RPMI8226 (cell line): ENCODE measurements around the gene LRRC63.
"Not testable (repeated sequence)": the region's sequence is repeated elsewhere in the genome, so short reads cannot be mapped to it uniquely, and the experiment has no call there.

Source experiments
- DNase-seq: peaks from one replicate; pipeline ENCODE4 v3.0.0-alpha.2; 2015

LRRC63 gene, protein sequence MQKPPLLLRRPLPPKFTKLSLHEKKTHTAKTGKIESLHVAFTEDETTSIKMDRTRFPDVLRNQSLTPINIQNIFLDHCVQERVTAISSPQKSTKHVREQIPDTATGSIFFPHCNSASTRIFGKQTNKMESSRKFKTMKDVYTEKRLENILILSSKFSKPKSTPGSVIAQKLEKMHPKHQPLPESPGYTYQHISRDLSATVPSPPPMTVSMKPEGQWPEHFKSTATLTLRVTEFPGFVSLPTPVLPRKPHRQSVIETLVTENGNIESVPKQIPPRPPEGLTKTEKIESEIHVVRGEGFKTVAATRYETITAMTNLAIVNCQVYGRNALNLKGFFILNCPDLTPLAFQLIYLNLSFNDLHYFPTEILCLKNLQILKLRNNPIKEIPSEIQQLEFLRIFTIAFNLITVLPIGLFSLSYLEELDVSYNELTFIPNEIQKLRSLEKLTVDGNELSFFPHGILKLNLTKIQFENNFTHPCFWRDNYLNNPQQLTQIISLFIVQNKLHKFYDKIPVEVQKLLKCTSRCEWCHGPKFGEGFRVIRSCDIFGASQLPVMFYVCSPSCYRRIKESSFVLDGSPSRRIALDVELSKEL

DNA sequence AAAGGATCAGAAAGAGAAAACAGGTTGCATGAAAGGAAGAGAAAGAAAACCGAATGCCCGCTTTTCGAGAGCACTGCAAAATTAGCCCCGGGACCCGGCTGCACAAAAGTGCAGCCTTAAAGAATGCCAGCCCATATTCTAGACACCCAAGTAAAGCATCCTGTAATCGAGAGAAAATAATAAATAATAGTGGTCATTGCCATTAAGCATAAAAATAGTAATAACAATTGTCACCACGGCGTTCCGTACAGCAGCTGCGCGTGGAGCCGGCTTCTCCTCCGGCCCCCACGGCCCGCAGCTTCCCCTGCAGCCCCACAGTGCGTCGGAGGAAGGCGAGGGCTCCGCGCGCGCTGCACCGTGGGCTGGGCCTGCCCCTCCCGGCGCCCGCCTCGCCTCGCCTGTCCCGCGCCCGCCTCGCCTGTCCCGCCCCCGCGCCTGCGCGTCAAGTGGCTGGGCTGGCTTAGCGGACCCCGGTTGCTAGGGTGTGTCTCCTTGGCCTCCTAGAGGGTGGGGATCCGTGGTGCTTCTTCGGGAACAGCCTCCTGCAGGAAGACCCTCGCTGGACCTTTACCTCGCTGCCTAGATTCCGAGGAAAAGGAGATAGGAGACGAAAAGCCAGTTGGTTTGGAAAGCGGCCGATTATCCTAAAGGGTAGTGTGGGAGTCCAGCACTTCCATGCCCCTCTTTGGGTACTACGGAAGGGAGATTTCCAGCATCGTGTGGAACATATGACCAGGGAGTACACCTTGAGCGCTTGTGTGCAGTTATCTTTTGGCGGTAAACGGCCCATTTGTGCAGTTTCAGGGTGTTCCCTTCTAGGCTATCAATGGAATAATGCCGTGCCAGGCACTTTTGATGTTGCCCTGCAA is at the start of gene LRRC63:
LRRC63 (plus strand) TSS at position 446 of the 869 bp plus-strand sequence. CDS start 1,107 bp downstream, outside the sequence.
- peak; percentile 77 for DNase-seq

DNA sequence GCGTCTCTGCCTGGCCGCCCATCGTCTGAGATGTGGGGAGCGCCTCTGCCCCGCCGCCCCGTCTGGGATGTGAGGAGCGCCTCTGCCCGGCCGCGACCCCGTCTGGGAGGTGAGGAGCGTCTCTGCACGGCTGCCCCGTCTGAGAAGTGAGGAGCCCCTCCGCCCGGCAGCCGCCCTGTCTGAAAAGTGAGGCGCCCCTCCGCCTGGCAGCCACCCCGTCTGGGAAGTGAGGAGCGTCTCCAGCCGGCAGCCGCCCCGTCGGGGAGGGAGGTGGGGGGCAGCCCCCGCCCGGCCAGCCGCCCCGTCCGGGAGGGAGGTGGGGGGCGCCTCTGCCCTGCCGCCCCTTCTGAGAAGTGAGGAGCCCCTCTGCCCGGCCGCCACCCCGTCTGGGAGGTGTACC is 49.0 kb upstream of the LRRC63 start:
- DNase-seq, result not testable (repeated sequence)

DNA sequence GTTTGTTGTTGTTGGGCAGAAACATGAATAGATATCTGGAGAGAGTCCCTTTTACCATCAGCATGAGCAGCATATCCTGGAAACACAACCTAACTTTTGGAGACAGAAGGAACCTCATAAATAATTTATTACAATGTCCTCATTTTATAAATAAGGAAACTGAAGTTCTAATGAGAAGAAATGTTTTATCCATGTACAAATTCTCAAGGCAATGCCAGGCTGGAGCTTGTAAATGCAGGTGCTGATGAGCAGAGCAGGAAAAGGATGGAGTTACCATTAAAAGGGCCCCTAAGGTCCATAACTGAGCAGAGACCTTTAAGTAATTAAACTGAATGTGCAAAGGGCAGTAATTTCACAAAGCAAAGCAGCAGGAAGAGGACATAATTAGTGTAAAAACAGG is 47.1 kb upstream of the LRRC63 start:
- DNase-seq, result no peak

DNA sequence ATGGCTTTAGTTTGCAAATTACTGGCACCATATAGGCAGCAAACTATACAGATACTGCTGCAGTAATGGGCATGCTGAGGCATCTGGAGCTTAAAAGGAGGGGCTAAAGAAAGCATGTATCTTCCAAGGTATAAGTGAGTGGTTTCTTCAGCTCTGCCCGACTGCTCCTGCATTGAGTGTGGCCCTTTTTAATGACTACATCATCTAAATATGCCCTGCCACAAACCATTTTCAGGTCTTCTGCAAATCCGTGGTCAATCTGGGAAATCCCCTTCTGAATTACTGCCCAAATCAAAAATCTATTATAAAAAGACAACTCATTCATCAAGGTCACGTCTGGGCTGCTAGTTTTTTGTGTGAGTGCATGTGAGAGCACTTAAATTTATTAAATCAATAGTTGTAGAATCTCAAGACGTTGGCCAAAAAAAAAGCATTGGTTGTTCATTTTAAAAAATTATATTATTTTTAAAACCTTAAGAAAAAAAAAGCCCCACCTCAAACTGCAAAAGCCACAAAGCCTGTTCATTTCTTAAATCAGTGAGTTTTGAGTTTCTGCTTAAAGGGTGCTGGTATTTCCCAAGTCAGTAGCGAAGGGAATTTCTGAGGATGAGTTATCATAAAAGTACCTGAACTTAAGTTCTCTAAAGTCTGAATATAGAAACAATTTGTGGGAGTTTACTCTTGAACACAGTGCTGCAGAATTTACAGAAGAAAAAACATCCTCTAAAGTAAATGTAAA is 46.1 kb upstream of the LRRC63 start:
- peak; percentile 18 for DNase-seq

DNA sequence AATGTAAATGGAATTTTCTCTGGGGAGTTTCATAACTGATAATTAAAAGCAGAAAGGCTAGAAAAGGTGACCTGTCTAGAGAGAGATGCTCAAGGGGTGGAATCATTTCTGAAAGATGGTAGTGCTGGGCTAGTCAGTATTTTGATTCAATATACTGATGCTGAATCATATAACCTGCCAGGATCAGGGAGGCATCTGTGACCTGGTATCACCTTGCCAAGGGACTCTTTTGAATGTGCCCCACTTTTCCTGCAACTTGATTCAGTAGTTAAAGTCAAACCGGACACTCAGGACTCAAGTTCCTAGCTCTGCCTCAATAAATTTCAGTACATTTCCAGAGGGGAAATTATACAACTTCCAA is 45.5 kb upstream of the LRRC63 start:
- DNase-seq, result no peak

DNA sequence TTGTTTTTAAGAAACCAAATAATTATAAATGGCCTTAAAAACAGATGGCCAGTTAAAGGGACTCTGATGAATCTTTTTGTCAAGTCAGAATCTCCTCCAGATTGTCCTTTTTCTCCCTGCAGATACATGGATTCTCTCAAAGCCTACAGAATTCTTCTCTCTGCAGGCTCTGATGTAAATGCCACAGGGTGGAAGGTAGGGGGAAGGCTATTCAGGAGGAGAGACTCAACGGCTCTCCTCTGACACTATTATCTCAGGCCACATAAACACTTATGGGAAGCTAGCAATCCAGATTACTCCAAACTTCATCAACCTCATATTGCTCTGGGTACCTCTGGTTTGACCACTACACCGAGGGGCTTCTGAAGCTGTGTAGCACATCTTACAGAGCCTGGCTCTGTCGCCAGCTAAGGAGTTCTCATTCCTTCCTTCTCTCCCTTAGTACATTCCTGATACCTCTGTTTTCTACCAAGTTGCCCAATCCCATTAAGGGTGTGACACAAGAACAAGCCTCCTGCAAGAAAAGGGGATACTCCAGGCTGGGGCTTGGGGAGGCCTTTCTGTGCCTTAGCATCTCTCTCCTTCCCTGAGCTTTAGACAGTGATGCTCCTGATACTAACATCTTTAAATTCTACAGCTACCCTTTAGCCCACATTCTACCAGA is 44.6 kb upstream of the LRRC63 start:
- no peak for DNase-seq

DNA sequence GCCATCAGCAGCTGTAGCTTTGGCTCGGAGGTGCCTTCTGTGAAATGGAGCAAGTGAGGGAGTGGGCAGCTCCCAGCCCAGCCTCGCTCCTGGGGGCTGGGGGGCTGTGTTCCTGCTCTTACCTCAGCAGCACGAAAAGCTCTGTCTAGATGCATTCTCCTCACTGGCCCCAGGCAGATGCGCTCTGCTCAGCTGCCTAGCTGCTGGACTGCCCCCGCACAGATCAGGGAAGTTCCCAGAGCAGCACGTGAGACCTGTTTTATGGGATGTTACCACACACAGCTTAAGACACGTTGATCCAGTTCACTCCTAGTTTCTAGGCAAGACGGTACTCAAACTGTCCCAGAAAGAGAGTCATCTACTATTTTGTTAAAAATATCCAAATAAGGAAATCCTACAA is 43.4 kb upstream of the LRRC63 start:
- no peak for DNase-seq

DNA sequence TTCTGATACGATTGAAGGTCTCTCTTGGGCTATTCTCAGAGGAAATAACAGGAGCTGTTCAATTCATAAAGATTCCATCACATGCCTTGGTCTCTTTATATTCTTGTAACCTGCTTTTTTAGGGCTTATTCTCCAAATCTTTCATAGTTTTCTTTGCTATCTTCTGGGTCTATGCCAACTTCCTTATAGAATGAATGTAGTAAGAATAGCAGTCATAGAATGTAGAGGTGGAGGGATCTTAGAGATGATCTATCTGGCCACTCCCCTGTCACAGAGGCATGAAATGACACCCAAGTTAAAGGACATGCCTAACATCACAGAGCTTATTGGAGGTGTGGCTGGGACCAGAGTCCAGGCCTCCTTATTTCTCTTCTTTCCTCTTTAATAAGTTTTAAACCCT is 42.9 kb upstream of the LRRC63 start:
- no peak for DNase-seq

DNA sequence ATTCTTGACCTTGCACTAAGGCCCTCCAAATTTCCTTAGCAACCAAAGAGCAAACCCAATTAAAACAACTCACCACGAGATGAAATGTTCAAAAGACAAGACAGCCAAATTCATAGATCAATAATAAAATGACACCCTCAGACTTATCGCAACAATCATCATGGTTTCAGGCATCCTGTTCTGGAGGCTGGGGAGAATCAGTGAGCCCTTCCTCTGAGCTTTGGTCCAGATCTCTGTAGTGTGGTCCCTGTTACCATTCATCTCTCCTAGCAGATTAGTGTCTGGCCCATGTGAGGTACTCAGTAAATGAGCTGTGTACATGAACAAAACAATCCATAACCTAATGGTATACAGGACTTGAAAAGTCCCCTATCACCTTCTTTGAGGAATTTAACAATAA is 42.0 kb upstream of the LRRC63 start:
- DNase-seq, result no peak

DNA sequence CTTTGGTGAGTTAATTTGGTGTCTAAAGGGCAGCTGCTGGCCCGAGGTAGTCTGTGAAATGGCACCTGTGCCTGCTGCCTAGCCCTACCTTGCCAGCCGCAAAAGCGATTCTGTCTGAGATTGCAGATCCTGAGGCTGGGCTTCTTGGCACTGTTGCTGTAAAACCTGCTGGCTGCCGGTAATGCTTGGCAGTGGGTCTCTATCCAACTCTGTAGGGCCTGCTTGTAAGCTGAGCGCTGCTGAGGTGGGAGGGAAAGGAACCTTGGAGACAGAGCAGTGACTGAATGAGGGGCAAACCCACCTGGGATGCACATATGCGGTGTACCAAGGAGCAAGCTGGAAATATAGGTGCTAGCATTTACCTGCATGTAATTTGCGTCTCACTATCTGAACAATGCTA is 41.5 kb upstream of the LRRC63 start:
- peak; percentile 61 for DNase-seq

DNA sequence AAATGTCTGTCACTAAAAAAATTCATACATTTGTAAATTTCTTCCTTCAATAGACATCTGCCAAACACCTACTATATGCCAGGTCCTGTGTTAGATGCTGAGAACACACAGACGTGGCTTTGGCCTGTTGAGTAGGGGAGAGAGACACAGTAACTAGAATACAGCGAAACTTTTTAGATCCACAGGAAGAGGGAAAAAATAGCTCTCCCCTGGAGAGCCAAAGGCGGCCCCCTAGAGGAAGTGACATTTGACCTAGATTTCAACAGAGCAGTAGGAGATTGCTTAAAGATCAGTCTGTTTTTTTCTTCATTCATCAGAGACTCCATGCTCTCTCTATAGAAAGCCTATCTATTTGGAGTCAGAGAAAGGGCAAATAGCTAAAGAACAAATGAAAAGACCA is 41.0 kb upstream of the LRRC63 start:
- DNase-seq, result no peak

DNA sequence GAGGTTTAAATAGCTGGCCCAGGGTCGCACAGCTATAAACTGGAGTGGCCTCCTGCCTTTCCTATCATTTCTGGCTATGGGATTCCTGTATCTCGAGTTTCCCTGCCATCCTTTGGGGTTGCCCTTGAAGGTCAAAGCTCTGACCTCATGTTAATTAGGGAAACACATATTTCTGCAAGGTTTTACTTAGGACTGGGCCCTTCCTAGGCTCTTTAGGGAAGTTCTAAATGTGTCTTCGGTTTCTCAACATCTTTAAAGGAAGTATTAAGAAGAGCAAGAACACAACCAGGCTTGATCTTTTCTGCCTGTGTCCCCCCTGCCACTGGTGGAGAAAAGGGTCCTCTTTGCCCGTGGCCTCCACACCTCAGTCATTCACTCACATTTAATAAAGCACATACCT is 40.5 kb upstream of the LRRC63 start:
- DNase-seq, result no peak

DNA sequence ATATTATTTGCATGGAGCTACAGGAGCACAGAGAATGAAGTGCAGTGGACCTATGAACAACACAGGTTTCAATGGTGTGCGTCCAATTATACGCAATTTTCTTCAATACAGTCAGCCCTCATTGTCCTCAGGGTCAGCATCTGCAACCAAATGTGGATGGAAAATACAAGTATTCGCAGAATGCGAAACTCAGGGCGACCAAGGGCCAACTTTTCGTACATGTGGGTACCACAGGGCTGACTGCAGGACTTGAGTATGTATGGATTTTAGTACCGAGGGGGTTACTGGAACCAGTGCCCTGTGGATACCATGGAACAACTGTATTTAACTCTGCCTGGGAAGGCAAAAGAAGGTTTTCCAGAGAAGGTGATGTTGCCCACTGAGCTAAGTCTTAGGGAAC is 40.0 kb upstream of the LRRC63 start:
- no peak for DNase-seq

DNA sequence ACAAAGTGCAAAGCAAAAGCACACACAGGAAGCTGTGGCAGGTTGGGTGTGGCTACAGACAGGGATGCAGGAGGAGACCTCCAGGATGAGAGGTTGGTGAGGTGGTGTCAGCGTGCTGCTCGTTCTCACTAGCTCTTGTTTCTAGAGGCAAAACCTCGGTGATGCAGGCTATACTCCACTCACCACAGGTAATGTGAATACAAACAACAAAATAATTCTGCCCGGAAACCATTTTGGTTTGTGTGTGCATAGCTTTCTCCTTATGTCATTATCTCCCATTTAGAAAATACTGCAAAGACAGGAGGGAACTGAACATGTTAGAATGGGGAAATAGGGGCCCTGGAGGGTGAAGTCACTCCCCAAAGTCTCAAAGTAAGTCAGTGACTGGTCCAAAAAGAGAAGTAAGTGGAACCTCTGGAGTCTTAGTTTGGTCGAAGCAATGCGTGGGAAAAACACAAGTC is 39.2 kb upstream of the LRRC63 start:
- DNase-seq, result peak; percentile 42

DNA sequence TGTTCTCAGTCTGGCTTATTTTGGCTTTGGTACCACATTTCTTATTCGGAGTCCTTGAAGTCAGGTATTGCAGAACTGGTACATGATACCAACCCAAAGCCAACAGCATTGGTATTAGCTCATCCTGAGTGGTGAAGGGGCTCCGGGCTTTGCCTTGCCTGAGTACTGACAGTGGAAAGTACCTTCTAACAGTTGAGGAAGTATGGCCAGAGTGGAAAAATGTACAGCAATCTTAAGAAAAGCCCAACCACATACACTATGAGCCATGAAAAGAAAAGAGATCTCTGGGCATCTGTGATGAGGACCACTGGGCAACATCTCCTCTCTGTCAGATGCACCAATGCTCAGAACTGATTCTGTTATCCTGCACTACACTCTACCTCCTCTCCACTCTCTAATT is 38.1 kb upstream of the LRRC63 start:
- DNase-seq, result no peak

DNA sequence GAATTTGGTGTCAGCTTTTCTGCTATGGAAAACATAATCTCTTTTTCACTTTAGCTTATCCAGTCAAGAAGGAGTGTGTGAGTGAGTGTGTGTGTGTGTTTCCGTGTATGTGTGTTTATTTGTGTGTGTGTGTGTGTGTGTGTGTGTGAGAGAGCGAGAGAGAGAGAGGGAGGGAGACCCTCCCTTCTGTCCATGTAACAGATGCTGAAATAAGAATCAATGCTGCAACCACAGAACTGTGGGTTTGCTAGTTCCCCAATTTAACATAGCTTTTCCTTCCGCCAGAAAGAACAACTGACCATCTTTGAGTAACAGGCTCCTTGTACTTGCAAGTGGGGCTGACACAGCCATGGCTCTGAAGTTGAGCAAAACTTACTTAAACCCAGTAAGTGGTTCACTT is 35.0 kb upstream of the LRRC63 start:
- peak; percentile 42 for DNase-seq

DNA sequence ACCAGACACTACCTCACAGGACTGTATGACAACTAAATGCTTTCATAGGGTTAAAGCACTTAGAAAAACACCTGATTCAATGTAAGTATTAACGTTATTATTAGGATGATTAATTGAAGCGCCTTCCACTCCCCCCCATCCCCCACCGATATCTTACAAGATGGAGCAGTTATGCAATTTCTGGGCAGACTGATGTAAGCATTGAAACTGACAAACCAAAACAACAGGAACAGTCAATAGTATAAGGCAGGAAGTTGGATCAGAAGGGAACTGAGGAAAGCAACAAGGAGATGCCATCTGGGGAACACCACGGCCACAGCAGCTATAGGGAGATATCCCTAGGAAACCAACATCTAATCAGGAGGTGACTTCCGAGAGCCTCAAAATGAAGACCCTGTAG is 33.6 kb upstream of the LRRC63 start:
- no peak for DNase-seq

DNA sequence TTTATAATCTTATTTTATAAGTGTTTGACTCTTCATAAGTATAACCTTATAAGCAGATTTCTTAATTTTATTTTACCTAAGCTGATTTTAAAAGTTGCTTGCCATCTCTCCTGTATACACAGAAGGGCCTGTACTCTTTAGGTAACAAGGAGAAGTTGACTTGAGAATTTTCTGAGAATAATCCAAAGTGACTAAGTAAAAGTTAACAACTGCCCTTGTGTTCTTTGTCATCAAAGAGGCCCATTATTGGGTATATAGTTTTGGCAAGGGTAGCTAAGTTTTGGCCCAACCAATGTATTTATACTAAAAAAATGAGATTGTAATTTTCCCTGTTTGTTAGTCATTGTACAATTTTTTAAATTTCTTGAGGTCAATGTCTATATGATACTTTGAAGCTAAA is 32.9 kb upstream of the LRRC63 start:
- no peak for DNase-seq

DNA sequence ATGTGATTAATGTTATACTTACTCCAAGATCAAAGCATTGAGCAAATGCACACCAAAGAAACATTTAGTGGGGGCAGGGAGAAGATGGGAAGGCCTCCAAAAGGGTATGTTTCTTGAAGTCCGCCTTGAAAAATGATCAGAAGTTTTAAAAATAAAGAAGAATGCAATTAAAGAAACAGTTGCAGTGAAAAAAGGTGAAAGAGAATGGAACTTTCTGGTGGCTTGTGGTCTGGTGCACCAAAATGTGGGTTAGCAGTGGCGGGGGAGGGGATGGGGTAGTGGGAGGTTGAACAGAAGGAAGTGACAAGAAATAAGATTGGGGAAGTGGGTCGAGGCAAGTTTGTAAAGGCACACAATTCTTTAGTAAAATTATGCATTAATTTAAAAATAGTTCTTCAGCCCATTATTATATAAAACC is 32.2 kb upstream of the LRRC63 start:
- peak; percentile 62 for DNase-seq

DNA sequence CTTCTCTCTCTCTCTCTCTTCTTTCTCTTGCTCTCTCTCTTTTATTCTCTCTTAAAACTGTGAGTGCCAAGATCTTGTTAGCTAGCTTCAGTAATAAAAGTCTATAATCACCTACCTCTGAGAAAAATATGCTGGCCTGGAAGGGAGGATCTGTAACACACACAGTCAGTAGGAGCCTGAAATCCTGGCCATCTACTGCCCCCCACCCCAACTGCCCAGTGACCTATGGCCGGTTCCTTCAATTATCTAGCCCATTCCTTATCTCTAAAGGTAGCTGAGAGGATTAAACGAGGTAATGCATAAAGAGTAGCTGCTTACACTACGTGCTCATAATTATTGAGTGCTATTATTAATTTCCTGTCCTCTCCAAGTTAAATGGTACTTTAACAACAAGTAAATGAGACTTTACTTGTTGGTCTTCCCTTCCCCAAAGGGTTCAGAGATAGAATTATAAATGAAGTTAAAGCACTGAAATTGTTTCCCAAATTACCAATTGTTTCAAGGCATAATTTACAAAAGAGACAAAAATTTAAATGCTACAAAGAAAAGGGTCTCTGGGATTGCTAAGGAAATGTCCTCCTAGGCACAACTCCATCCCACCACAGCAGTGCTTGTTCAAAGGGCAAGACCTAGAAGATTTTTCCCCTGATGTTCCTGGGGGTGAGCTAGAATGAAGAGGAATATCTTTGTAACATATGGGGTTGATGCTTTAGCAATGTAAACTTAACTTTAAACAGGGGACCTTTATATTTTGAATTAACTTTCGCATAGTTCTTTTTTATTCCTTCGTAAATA is 31.6 kb upstream of the LRRC63 start:
- no peak for DNase-seq

DNA sequence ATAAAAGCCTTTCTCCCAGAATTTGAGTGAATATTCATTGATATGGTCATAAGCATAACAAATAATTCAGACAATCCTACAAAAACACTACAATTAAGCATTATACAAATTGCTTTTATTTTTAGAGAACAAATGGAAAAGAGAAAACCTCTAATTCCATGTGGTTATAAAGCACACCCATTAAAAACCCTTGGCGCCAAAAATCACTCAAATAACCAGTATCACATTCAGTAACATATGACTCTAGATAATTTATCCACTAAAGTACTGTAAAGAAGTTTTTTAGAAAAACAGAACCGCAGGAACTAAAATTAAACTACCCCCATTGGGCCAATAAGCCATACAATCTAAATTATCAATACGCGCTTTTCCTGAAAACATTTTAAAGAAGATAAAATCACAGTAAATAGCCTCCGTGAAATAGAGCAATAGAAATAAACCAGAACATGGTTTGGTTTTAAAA is 30.3 kb upstream of the LRRC63 start:
- no peak for DNase-seq
